Nephron progenitor cell (in vitro differentiated cells): Measurements from ENCODE around the gene RRAD.

Experiments
- DNase-seq: peaks from one replicate; pipeline ENCODE4 v3.0.0; 2021
- H3K27ac Mint-ChIP-seq: 2 replicates; pipeline ENCODE4 v1.8.0; 2021; ENCODE audit warnings: mild to moderate bottlenecking, moderate library complexity, mixed read lengths
- H3K27me3 Mint-ChIP-seq: 2 replicates; pipeline ENCODE4 v1.8.0; 2021; ENCODE audit warnings: mild to moderate bottlenecking, low read depth, mixed read lengths; ENCODE audit not compliant: poor library complexity
- H3K36me3 Mint-ChIP-seq: 2 replicates; pipeline ENCODE4 v1.8.0; 2021; ENCODE audit warnings: low read depth, mixed read lengths
- H3K4me1 Mint-ChIP-seq: 2 replicates; pipeline ENCODE4 v1.8.0; 2021; ENCODE audit warnings: mixed read lengths
- H3K4me3 Mint-ChIP-seq: 2 replicates; pipeline ENCODE4 v1.8.0; 2021; ENCODE audit warnings: mild to moderate bottlenecking, moderate library complexity, mixed read lengths
- H3K9me3 Mint-ChIP-seq: 2 replicates; pipeline ENCODE4 v1.8.0; 2021; ENCODE audit warnings: mild to moderate bottlenecking, moderate library complexity, mixed read lengths
- CTCF ChIP-seq: fragments of 200-600 bp; sonication (generic); IDR thresholded peaks from 2 replicates; pipeline ENCODE4 v1.5.0; 2021; ENCODE audit warnings: antibody characterized with exemption

Gene RRAD

GRCh38 chr16:66968847-66969246 lies 43.5 kb upstream of the RRAD start:
- Mint-ChIP-seq H3K27me3 (peaks cover 19% of the 10 kb centered on the region), H3K4me3 (no peak overlapping the region), H3K27ac (no peak overlapping the region), H3K36me3 (peaks cover 8% of the 10 kb centered on the region), H3K4me1 (peaks cover 7% of the 10 kb centered on the region), H3K9me3 (no peaks in the 10 kb centered on the region)
- TF ChIP-seq CTCF, result no peak
- DNase-seq, result no peak

- DNase-seq, result no peak
- peaks cover 26% of the 10 kb centered on the region for H3K27me3 Mint-ChIP-seq
- H3K9me3 Mint-ChIP-seq, result no peaks in the 10 kb centered on the region
- no peak overlapping the region for H3K27ac Mint-ChIP-seq
- no peak for TF ChIP-seq CTCF
- H3K4me3 Mint-ChIP-seq, result no peak overlapping the region
- peaks cover 14% of the 10 kb centered on the region for H3K4me1 Mint-ChIP-seq
- peaks cover 8% of the 10 kb centered on the region for H3K36me3 Mint-ChIP-seq
Measured at GRCh38 chr16:66964049-66964448, 38.7 kb upstream of the RRAD start.

GRCh38 chr16:66961914-66962313 lies 36.6 kb upstream of the RRAD start:
- Mint-ChIP-seq H3K27ac (no peak overlapping the region), H3K4me3 (peak overlapping the region; percentile 86)
- no peak for DNase-seq

GRCh38 chr16:66961065-66961744 lies 35.9 kb upstream of the RRAD start, which contains the start of gene CES3:
Gene CES3, plus strand, starts transcription at chr16:66961266. Its CDS starts 42 bp downstream, at chr16:66961308.
- Mint-ChIP-seq H3K27ac (peak within 1 kb of the TSS; percentile 88), H3K27me3 (peaks cover 42% of the 10 kb centered on the region), H3K4me3 (peak within 1 kb of the TSS; percentile 86), H3K36me3 (no peaks in the 10 kb centered on the region), H3K9me3 (no peaks in the 10 kb centered on the region), H3K4me1 (peaks cover 14% of the 10 kb centered on the region)
- peak; percentile 83 for DNase-seq
- peak; percentile 94 for TF ChIP-seq CTCF

More at GRCh38 chr16:66961914-66962313, 36.6 kb upstream of the RRAD start:
- Mint-ChIP-seq H3K27me3 (peaks cover 42% of the 10 kb centered on the region), H3K4me1 (peaks cover 14% of the 10 kb centered on the region), H3K36me3 (no peaks in the 10 kb centered on the region), H3K9me3 (no peaks in the 10 kb centered on the region)
- TF ChIP-seq CTCF, result no peak

- no peak for DNase-seq
- TF ChIP-seq CTCF, result no peak
- Mint-ChIP-seq H3K9me3 (no peaks in the 10 kb centered on the region), H3K27me3 (peaks cover 42% of the 10 kb centered on the region), H3K36me3 (no peaks in the 10 kb centered on the region), H3K4me1 (peaks cover 14% of the 10 kb centered on the region), H3K4me3 (no peak overlapping the region), H3K27ac (peak overlapping the region; percentile 88)
Measured at GRCh38 chr16:66960270-66960669, 34.9 kb upstream of the RRAD start.

GRCh38 chr16:66959704-66960161 lies 34.4 kb upstream of the RRAD start:
- no peak for DNase-seq
- Mint-ChIP-seq H3K4me3 (no peak overlapping the region), H3K27me3 (peaks cover 39% of the 10 kb centered on the region), H3K9me3 (no peaks in the 10 kb centered on the region), H3K4me1 (peaks cover 14% of the 10 kb centered on the region), H3K27ac (no peak overlapping the region), H3K36me3 (no peaks in the 10 kb centered on the region)
- no peak for TF ChIP-seq CTCF
